ENCODE measurements around the gene DDC.
A peak's percentile ranks its signal among the peaks of the same experiment; 100 is the strongest.
"Not testable (repeated sequence)": the region's sequence is repeated elsewhere in the genome, so short reads cannot be mapped to it uniquely, and the experiment has no call there.

The DDC gene

DNA sequence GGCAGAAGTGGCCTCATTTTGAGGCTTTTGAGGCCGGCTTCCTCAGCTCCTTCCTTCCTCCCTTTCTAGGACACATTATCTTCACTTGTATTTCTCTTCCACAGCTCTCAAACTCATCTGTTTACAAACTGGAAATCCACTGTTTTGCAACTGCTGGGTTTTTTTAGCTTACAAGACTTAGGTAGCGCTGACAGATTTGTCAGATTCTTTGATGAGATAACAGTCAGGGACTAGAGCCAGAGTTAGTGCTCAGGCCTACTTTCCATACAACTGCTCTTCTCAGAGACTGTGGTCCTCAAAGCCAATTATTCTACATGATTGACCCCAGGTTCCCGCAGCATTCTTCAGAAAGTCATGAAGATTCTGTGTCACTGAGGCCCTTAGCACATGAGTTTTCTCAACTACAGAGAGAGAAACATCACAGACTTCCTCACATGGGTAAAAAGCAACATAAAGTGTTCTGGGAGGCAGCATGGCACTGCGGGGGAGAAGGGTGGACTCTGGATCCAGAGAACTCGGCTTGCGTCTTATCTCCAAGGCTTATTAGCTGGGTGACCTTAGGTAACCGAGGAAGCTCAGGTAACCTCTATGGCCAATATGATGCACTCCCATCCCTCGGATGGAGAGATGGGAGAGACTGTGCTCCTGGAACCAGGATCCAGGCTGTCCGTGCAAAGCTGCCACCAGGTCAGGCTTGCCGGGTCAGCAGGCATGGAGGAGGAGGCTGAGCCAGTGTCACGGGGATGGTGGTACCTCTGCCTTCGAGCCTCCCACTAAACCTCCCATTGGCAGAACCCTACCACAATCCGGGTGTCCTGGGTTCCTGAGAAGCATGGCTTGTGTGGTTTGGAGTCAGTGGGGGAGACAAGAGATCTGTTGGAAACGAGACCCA, 10.5 kb downstream of the DDC start:
- no peak for DNase-seq

DNA sequence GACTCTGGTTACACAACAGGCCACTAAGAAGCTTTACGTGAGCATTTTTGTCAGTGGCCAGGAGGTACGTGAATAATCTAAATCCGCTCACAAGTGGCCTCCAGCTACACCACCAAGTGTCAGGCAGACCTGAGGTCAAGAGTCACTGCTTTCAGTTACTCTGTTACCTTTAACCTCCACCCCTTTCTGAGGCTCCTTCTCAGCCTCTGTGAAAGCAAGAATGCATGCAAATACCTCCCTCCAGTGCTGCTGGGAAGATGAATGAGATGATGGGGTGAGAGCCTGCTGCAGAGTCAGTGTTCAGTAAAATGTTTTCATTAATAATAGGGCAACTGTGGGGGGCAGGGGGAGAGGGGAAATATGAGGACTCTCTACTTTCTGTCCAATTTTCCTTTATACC, 11.2 kb downstream of the DDC start:
- DNase-seq = no peak

DNA sequence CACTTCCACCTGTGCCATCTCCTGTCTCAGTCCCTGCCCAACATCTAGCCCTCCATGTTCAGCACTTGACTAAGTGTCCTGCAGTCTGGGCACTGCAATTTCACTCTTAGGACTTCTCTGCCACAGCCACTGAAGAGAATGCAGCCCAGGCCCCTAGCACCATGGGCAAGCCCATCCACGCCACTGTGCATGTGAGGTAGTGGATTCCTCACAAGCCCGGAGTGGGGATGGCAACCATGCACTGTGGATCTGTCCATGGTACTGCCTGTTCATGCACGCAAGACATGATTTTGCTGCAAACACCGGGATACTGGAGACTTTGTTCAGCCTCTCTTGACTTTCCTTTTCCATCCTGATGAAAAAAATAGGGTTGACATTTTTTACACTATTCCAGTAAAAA, 12.3 kb downstream of the DDC start:
- DNase-seq = no peak

DNA sequence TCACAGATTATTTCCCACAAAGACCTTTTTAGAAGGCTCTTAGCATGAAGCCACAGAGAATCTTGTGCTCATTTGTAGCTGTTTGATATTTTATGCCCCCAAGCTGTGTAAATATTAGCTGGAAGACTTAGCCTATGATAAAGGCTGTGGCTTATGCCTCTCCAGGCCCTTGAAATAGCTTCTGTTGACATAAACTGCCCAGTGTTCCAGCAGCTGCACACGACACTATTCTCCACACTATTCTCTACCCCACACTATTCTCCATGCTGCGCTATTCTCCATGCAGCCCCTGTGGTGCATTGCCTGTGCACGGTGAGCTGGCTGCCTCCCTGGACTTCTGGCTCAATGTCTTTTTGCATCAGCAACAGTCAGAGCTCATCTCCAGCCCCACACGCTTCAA, 13.1 kb downstream of the DDC start:
- no peak for DNase-seq

DNA sequence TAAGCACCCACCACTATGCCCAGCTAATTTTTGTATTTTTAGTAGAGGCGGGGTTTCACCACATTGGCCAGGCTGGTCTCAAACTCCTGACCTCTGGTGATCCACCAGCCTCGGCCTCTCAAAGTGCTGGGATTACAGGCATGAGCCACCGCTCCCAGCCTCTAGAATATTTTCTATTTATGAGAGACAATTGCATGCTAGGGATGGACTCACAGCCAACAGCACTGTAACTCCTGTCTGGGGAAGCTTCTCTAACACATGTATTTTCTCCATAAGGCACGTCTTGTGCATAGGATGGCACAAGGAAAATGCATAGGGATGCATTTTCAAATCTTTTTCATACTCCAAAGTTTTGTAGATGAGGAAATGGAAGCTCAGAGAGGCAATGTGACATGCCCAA, 19.6 kb downstream of the DDC start:
- DNase-seq = not testable (repeated sequence)

DNA sequence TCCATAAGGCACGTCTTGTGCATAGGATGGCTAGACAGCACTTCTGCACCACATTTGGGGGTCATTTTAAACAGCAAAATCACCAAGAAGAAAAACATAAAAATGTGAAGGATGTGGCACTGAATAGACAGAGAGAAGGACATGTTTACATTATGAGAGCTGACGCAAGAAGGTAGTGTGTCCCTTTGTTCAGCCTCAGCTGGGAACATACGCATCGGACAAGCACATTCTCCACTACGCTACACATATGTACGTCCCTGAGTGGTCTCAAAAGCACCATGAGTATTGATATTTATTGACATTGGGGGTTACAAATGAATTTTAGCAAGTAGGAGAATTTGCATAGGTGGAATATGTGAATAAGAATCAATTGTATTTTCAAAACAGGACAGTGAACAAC, 20.2 kb downstream of the DDC start:
- DNase-seq = no peak

DNA sequence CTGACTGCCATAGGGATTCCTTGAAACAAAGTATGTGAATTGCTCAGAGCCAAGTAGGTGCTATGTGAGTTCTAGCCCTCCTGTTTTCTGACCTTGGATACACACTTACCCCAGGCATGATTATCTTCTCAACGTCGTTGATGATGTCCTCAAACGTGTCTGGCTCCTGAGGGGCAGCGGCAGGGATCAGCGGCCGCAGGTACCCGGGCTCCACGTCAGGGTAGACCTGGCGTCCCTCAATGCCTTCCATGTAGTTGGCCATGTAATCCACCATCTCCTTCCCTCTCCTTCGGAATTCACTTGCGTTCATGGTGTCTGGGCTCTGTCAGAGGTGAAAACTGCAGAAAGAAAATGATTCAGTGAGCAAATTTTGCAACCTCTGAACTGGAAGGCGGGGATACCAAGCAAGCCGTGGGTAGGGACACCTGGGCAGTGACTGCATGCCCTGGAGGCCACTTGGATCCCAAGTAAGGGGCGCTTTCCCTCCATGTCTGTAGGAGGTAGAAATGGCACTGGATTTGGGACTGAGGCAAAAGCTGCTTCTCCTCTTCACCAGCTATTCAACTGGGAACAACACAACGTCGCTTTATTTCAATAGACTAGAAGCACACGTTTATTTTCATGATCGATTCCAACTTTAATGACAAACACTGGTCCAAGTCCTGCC, 21.3 kb downstream of the DDC start:
- DNase-seq = no peak

DNA sequence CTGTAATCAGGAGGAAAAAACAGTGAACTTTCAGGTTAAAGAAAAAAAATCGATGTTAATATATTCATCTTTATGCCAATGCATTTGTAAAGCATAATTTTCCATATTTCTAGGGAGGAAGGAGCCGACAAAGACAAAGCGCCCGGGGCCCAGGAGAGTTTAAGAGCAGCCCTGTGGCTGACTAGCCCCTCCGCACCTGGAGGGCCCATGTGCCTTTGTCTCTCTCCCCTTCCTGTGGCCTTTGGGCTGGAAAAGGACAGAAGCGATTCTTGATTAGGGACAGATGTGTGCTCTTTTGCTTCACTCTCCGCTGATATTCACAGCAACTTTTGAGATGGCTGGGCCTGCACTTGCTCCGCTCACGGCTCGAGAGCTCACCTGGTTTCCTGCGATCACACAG, 23.1 kb downstream of the DDC start:
- DNase-seq = no peak

DNA sequence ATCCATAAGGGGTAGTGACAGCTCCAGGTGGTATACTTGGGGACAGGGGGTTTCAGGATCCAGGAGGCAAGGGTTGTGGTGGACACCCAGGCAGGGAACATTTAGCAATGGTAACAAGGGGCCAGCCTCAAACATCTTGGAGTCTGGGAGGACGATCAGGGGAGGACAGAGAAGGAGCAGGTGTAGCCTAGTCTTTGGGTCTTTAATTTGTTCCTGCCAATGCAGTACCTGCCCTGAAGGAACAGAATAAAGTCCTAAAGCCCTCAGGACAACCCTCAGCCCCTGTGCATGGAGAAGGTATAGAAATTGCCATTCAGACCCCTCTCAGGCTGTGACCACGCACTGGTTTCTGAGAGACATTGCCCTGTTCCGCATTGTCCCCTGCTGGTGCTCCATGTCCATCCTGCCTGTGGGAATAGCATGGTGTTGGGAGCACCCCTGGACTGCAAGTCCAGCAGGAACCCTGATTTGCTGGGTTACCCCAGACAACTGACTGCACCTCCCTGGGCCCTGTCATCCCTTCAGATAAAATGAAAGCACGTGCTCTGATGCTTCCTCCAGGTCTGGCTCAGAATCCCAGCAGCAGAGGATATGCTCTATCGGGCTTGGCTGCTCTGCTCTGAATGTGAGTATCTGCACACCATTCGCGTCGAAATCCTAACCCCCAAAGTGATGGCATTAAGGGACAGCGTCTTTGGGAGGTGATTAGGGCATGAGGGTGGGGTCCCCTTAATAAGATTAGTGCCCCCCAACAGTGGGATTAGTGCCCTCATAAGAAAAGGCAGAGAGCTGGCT, 24.2 kb downstream of the DDC start:
- DNase-seq = no peak

DNA sequence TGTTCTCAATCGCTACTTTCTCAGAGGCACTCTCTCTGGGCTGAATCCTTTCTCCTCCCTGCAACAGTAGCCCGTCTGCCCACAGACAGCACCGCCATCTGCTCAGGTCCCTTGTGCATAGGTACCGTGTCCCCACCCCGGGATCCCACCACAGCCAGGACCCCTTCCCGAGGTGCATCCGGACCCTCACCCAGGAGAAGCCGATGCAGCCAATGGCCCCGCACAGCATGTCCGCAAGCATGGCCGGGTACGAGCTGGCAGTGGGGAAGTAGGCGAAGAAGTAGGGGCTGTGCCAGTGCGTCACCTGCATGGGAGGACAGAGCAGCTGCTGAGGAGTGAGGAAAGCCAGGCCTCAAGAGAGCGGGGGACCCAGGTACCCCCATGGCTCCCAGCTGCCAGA, 25.5 kb downstream of the DDC start:
- DNase-seq = no peak

DNA sequence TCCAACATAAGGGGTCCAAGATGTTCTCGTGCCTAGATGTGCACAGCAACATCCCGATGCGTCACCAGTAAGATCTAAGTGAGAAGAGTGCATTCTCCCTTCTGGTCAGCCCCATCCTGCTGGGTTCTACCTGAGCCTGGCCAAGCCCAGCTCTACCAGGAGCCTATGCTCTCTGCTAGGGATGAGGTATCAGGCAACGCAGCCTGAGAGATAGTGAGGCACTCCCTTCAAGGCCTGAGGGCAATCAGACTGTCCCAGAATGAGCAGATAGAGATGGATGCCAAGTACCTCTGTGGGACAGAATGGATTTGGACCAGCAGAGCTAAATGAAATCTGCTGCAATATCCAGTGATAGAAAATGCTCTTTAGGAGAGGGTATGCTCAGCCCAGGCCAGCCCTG, 26.7 kb downstream of the DDC start:
- DNase-seq = no peak

DNA sequence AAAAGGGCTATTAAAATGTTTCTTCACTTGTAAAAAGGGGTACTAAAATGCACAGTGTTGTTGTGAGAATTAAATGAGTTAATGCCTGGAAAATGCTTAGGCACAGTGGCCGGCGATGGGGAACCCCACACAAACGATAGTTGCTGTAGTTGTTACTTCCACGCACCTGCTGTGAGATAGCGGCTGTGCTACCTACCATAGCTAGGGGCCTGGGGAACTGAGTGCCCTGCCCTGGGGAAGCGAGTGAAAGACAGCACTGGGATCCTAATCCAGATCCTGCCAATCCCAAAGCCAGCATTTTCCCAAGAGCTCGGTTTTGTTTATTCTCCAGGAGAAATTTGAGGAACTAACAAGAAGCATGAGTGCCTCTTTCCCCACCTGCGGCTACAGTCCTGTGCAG, 27.8 kb downstream of the DDC start:
- no peak for DNase-seq

DNA sequence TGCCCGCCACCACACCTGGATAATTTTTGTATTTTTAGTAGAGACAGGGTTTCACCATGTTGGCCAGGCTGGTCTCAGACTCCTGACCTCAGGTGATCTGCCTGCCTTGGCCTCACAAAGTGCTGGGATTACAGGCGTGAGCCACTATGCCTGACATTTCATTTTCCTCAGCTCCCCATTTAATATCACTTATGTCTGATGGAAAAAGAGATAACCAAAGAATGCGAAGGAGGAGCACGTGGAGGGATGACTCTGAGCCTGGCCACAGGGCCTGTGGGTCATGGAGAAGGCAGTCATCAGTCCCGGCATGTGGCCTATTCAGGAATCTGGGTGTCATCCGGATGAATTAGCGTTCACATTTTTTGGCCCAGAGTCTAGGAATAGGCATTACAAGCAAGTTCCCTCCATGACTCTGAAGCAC, 29.9 kb downstream of the DDC start:
- not testable (repeated sequence) for DNase-seq

DNA sequence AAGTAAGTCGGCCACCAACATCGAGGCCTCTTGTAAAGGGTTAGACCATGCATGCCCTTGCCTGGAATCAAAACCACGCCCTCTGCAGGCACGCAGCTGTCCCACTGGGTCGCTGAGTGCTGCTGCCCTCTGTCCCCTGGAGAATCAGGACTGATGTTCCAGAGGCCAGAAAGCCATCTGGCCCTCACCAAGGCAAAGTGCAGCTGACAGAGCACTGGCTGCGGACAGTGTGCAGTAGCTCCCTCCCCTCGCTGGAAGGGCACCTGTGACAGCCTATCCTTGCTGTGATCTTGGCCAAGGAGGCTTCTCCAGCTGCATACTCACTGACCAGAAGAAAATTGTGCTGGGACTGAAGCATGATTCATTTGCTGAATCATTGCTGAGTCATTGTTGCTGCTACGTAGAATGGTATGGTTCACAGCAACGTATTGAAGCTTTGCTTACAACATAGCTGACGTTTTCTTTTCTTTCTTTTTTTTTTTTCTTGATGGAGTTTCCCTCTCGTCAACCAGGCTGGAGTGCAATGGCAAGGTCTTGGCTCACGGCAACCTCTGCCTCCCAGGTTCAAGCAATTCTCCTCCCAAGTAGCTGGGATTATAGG, 30.4 kb downstream of the DDC start:
- DNase-seq = peak in 1 of 2 donors; percentile 9

DNA sequence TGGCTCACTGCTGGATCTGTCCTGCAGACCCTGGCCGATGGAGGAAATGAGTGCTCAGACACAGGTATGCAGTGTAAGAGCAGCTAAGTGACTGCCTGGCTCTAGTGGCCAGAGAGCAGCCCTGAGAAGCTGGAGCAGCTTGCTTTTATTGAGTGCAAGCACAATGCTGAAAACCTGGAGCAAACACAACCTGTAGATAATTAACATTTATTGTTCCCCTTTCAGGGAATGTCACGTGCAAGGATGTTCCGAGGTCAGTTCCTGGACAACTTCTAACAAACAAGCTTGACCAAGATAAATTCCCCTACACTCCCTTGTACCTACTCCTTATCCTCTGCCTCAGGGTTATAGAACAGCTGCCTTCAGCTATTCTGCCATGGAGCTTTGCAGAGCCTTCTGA, 31.3 kb downstream of the DDC start:
- no peak for DNase-seq

DNA sequence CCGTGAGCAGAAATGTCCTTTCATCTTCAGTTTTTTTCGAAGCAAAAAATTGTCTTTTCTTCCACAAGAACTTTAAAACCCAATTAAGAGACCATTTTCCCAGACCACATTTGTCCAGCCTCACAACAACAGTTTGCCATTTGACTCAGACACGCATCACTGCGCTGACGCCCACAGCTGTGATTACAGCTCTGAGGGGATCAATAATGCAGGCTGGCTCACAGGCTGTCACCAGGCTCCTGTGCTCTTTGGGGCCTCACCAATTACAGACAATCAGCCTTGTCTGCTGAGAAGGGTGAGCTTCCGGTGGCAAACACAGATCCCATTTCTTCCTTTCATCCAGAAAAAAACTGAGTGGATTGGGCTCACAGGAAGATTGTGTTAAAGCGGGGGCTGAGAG, 33.3 kb downstream of the DDC start:
- DNase-seq = no peak

DNA sequence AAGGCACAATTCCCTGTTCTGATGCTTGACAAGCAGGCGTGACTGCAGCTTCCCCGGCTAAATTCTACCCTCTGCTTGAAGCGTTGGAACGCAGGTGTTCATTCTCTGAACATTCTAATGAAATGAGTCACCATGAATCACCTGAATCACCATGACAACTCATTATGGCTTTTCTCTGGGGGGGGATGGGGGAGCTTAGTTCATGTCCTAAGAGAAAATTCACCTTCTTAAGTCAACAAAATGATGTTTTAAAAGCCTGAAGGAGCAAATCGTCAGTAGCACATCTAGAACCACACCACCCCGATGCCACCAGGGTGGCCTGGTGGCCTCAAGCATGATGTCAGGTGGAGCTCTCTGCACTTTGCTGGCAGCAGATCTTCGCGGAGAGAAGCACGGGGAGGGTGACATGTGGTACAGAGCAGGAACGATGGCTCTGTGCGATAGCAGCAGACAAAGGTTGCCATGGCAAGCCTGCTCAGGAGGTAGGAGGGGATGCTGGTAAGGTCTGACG, 33.7 kb downstream of the DDC start:
- DNase-seq = no peak

DNA sequence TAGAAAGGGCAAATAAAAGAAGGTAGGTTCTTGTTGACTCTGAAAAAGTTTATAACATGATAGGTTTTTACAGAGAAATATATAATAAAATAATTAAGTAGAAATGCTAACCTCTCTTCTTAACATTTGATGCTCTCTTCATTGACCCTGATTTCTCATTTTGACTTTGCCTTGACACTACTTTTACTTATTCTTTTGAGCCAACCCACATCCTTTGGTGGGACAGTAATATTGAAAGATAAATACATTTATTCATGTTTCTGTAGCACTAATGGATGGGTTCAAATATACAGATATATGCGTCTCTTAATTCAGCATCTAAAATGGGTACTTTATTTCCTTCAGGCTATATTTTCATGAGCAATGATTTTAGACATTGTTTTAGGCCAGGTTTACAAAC, 34.4 kb downstream of the DDC start:
- DNase-seq = no peak

DNA sequence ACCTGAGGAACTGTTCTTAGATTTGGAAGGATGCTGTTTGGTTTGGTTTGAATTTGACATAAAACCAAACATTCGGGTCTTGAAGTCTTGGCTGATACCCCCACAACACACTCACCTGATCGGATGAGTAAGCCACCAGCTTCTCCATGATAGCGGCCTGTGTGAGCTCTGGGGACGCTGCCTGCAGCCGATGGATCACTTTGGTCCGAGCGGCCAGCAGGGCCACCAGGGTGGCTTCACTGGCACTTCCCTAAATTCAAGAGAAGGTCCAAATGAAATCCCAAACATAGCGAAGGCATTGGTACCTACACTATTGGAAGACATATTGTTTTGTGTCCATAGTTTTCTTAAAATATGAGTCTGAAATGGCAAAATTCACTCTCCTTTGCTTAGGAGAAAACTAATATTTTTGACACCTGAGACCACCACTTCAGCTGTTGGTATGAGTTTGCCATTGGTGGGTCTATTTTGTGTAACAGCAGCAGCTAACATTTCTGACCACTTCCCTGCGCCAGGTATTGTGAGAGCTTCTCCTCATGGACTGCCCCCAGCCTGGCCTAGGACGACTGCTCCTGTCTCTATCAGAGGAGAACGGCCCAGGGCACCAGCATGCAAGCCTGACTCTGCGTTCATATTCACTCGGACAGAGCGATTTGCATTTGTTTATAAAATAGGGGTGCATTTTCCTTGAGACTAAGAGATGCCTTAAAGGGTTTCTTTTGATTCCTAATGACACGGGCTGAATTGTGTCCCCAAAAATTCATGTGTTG, 35.9 kb downstream of the DDC start:
- DNase-seq = no peak

DNA sequence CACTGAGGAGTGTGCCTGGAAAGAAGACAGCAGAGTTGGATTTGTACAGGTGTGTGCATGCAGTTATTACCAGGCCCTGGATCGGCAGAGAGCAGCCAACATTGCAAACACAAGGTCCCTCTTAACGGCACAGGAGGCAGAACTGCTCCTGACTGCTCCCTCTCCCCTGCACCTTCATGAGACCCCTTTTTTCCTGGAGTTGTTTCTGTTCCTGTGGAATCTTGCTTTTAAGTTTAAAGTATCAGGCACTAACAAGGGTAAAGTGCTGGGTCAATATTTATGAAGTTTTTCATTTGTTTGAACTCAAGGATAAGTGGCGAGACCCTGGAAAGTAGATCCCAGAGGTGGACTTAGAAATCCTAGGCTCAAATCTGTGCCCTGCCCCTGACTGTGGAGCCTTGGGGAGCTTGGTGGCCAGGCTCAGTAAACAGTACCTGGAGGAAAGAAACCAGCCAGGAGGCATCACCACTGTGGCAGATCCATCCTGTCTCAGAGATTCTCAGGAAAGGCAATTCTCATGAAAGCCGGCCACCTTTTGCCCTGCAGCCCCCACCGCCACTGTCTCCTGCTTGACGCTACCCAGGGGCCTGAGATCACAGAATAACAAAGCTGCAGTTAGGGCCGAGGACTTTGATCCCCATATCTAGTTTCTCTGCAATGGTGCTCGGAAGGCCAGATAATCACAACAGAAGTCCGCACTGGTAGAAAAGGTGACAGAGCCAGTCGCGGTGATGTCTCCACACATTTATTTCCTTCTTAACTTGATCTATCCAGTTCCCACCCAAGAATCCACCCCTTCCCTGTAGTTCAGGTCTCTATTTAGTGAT, 36.7 kb downstream of the DDC start:
- no peak for DNase-seq

DNA sequence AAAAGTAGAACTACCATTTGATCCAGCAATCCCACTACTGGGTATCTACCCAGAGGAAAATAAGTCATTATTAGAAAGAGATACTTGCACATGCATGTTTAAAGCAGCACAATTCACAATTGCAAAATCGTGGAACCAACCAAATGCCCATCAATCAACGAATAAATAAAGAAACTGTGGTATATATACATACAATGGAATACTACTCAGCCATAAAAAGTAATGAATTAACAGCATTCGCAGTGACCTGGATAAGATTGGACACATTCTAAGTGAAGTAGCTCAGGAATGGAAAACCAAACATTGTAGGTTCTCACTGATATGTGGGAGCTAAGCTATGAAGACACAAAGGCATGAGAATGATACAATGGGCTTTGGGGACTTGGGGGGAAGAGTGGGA, 45.9 kb downstream of the DDC start:
- not testable (repeated sequence) for DNase-seq
